Measurements from ENCODE around the gene PRUNE1.

The PRUNE1 gene

DNA sequence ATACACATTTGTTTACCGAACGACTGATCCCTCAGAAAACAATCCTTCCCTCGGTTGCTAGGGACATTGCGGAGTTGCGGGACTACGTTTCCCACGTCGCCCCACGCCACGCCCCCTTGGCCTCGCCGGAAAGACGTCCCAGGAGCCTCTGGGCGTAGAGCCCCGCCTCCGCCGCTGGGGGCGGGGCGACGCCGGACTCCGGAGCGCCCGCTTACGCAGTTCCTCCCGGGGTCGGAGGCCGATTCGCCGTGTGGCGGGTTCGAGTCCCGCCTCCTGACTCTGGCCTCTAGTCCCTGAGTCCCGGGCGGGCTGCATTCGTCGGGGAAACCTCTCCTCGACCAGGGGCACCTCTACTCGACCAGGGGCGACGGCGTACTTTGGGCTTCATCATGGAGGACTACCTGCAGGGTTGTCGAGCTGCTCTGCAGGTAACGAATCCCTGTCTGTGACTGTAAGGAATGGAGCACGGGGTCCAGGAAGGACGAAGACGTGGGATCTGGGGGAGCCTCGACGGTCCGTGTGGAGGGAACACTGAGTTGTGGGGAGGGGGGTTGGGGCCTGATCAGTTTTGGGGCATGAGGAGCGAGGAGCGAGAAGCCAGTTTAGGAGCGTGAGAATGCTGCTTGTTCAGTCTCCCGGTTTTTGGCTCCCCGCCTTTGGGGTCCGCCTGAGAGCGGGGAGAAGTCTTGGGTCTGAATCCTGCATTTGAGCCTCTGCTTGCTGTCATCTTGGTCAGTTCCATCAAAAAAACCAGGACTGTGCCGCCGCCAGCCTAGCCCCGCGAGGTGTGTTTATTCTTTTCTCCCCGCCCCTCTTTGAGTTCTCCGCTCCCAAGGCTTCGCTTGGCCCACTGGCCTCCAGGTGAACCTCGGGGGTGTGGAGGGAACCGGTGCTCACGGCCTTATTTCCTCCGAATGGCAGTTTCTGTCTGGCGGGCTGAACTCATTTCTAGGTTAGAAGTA is at the start of gene PRUNE1:
Gene PRUNE1, plus strand, starts transcription at position 206 of the 962 bp plus-strand sequence. Its CDS starts 184 bp downstream, at position 390.
- peak; percentile 94 to 97 for DNase-seq (ENCODE audit: low read depth in 2 of 2)

DNA sequence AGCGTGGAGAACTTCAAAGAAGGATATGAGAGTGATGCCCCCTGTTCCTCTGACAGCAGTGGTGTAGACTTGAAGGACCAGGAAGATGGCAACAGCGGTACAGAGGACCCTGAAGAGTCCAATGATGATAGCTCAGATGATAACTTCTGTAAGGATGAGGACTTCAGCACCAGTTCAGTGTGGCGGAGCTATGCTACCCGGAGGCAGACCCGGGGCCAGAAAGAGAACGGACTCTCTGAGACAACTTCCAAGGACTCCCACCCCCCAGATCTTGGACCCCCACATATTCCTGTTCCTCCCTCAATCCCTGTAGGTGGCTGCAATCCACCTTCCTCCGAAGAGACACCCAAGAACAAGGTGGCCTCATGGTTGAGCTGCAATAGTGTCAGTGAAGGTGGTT is 47.6 kb upstream of the PRUNE1 start:
- no peak for DNase-seq (ENCODE audit: low read depth in 2 of 2)

DNA sequence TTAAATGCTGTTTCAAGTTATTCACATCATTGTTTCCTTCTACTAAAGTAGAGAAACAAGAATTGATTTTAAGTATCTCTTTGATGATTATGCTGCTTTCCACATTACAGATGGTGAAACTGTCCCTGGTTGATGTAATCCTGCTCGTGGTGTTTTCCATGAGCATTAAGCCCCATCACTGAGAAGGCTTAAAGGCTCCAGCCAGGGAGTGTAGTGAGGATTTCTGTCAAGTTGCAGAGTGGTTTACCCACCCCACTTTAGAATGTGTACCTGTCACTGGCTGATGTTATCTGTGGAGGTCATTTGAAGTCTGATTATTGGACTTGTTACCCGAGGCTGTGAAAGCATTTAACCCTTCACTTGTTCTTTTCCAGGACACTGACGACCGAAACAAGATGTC is 46.5 kb upstream of the PRUNE1 start:
- no peak for DNase-seq (ENCODE audit: low read depth in 2 of 2)

GRCh38 chr1:150963321-150964163 is 44.7 kb upstream of the PRUNE1 start:
- no peak for DNase-seq (ENCODE audit: low read depth in 2 of 2)

DNA sequence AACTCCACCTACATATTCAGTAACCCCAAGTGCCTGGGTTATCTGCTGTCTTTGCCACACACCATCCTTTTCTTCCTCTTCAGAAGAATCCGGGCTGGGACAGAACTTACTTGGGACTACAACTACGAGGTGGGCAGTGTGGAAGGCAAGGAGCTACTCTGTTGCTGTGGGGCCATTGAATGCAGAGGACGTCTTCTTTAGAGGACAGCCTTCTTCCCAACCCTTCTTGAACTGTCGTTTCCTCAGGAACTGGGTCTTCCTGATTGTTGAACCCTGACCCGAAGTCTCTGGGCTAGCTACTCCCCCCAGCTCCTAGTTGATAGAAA is 44.1 kb upstream of the PRUNE1 start:
- DNase-seq (ENCODE audit: low read depth in 2 of 2) = no peak

DNA sequence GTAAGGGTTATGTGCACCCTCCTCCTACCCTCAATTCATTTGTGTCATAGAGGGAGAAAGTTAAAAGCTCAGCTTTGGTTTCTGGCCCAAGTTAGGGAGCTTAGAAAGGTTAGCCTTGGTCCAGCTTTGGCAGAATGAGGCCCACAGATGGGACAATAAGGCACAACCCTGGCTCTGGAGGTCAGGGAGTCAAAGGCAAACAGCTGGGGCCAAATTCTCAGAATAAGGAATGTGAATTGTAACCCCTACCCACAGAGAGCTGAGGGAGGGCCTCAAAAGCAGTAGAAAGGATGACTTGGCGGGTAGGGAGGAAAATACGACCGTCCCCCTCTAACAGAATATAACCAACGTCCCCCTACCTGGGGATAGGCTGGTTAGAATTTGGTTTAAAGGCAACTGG is 42.6 kb upstream of the PRUNE1 start:
- DNase-seq (ENCODE audit: low read depth in 2 of 2) = no peak

- DNase-seq (ENCODE audit: low read depth in 2 of 2) = no peak
These were observed 42.2 kb upstream of the PRUNE1 start for GRCh38 chr1:150966011-150966410.

DNA sequence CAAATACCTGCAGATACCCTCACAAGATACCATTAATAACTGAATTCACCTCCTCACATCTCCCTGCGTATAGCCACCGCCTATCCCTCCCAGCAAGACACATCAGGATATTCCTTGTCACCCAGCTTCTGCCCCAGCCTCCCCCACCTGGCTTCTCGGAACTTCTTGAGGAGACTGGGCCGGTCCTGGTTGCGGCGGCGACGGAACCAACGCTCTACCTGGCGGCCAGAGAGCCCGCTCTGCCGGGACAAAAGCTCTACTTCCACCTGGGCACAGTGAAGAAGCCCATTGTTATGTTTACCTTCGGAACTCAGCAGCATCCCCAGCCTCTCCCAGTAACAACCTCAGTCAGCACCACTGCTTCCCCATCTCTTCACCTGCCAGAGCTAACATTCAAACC is 40.3 kb upstream of the PRUNE1 start:
- no peak for DNase-seq (ENCODE audit: low read depth in 2 of 2)

DNA sequence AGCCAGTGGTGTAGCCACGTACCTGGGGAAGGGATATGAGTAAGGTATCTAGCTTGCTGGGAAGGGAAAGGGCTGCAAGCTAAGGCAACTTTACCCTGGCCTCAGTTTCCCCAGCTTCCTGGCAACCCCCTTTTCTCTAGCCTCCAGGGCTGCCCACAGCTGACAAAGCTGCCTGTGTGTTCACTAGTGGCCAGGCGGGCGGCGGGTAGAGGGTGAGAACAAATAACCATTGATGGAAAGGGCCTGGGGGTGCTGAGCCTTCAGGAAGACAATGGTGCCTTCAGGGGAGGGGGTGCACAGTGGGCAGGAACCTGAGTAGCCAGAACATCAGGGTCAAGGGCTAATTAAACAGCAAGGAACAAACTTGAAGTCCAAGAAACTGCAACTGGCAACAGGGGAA is 39.8 kb upstream of the PRUNE1 start:
- no peak for DNase-seq (ENCODE audit: low read depth in 2 of 2)

- no peak for DNase-seq (ENCODE audit: low read depth in 2 of 2)
These were observed 38.6 kb upstream of the PRUNE1 start for GRCh38 chr1:150969626-150970025.

DNA sequence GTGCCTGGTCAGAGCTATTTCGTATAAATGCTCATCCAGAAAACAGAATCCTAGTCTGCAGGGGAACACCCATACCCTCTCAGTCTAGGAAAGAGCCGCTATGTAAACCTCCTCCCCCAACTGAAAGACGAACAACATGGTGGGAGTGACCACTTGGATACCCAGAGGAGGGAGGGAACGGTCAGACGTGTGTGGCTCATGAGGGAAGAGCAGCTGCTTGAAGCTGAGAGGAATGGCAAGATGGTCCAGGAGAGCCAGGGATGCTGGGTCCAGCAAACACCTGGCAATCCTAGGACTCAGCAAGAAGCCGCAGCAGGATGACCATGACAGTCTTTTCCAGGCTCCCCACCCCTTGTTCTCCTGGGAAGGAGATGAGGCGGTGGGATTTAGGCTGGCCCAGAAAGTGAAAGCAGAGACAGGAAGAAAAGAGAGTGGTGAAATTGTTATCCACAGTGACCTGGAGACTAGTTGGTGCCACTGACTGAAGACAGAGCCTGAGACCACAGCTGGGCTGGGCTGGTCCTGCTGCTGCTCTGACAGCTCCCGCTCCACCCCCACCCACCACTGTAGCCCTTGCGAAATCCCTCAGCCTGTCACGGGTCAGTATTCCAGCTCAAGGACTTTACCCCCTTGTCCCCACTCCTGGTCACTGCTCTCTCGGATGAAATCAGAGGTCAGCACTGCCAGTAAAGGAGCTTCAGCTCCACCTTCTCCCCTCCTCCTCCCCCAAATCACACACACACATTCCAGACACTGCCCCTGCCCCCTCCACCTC is 37.3 kb upstream of the PRUNE1 start:
- DNase-seq (ENCODE audit: low read depth in 2 of 2) = no peak

GRCh38 chr1:150971583-150972416 is 36.4 kb upstream of the PRUNE1 start:
- DNase-seq (ENCODE audit: low read depth in 2 of 2) = no peak

DNA sequence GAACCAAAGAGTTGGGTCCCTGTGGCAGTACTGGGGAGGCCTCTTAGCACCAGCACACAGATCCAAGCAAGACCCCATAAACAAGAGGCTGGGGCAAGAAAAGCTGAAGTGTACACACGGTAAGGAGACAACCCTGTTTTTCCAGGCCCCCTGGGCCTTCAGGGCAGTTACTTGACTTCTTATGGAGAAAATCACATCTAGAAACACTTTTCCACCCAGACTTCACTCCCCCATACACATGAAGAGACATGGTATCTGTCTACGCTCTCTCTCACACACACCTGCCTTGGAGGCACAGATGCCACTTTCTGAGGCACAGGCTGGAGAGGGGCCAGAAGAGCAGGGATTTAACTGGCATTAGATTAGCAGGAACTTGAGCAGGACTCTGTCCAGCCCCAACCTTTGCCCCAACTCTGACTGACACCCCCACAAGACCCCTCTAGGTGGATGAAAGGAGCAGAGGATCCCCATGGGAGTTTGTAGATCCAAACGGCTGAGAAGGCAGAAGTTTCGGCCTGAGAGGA is 35.8 kb upstream of the PRUNE1 start:
- no peak for DNase-seq (ENCODE audit: low read depth in 2 of 2)

DNA sequence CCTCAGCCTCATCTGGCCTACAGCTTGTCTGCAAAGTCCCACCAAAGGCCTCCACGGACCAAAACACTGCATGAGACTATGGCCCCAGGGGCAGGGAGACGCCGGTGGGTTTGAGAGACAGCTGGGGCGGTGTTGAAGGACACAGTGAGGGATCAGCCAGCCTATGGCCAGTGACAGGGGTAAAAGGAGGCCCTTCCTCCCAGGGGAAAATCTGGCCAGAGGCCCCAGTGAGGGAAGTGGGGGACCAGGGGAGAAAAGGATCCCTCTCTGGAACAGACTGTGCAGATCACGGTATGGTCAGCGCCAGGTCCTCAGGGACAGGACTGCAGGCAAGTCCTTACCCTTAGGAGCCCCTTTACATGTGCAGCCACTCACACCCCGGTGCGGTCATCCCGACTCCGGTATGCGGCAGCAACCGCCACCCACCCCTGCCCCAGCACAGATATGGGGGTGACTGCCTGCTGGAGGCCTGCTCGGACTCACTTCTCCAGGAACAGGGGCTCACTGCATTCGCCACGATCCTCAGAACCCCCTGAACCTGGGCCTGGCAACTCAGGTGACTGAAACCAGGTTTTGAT is 34.9 kb upstream of the PRUNE1 start:
- peak in 1 of 2 donors; percentile 14 for DNase-seq (ENCODE audit: low read depth in 2 of 2)

GRCh38 chr1:150973836-150974579 is 34.2 kb upstream of the PRUNE1 start:
- DNase-seq (ENCODE audit: low read depth in 2 of 2) = peak in 1 of 2 donors; percentile 25

DNA sequence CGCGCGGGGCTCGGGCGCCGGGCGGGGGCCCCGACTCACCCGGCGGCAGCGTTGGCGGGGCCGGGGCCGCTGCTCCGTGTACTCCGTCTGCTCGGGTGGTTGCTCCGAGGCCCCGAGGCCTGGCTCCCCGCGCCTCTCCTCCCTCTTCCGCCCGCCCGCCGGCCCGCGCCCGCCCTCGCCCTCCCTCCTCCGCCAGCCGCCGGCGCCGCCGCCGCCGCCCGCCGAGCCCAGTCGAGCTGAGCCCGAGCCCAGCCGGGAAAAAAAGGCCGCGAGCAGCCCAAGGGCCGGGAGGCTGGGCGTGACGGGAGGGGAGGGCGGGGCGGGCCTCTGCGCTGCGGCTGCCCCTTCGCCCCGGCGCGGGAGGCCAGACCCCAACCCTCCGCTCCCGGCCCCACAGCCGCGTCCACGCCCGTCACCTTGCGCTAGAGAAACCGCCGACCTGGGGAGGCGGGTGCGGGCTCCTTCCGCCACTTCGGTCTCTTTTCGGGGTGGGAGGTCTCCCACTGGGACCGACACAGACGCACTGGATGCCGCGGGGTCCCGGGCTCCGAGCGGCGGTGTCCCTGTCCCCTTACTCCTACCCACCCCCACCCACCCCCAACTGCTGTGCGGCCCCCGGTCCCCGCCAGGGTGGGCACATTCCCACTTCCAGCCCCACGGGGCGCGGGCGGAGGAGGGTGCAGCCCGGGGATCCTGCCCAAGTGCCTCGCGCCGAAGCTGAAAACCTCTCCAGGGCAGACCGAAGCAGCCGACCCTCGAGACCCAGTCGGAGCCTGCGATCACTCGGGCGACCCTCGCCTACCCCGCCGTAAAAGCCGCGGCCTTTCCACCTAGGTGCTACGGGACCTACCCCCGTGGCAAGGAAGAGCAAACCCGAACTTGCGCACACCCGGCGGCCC is 33.4 kb upstream of the PRUNE1 start, which contains the start of gene CERS2:
Gene CERS2, minus strand, starts transcription at position 256 of the 899 bp plus-strand sequence. CDS start 5,745 bp downstream, outside the sequence.
- DNase-seq (ENCODE audit: low read depth in 2 of 2) = peak; percentile 53 to 55

- DNase-seq (ENCODE audit: low read depth in 2 of 2) = no peak
These were observed 31.8 kb upstream of the PRUNE1 start for GRCh38 chr1:150976401-150976821.

Measured in stimulated activated CD8-positive, alpha-beta memory T cell treated with anti-CD3 and anti-CD28 coated beads, Interleukin-15, amount 100 ng/mL, for 48 hours (primary cell).